GM12892 (cell line): ENCODE measurements around the gene RRP7A.

Experiments used
- POLR2A ChIP-seq: IDR thresholded peaks from 2 replicates; pipeline ENCODE4 v1.6.1; 2011; ENCODE audit warnings: low read depth, low read length, control low read depth
- POLR2AphosphoS5 ChIP-seq: IDR thresholded peaks from 2 replicates; pipeline ENCODE4 v1.6.1; 2011; ENCODE audit warnings: low read depth, low read length, control low read depth

GRCh38 chr22:42484506-42484905, 35.1 kb downstream of the RRP7A start:
- TF ChIP-seq POLR2A (no peak), POLR2AphosphoS5 (no peak)
